Measurements from ENCODE around the gene MRPS34.

DNA sequence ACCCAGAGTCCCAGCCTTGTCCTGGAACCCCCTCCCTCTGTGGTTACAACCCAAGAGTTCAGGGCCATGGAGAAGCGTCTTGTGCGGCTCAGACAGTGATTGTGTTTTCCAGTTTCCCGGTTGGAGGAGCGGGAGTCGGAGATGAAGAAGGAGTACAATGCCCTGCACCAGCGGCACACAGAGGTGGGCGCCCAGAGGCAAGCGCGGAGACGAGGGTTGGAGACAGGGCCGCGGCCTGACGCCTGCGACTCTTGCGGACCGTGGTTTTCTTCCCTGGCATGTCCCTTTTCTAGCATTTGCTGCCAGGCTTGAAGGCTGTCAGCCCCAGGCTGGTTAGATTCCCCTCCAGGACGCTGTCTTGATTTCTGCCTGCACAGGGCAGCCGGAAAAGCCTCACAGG is 43.9 kb downstream of the MRPS34 start:
- no peak for TF ChIP-seq POLR2A (IDR thresholded peaks at IDR 0.05)
- TF ChIP-seq POLR2AphosphoS5 (IDR thresholded peaks at IDR 0.05): no peak

Data from transverse colon (tissue), 3 donors.